HG02840 (cell line): Measurements from ENCODE around the gene MAP4K3.

Experiments used
- ATAC-seq: cut with Tn5 transposase; IDR thresholded peaks from one replicate; pipeline ENCODE4 v1.9.1; 2021; ENCODE audit warnings: mild to moderate bottlenecking, moderate library complexity, moderate number of reproducible peaks; ENCODE audit not compliant: unreplicated experiment, low FRiP score

The MAP4K3 gene

GRCh38 chr2:39216346-39217191 lies 220.5 kb downstream of the MAP4K3 start:
- ATAC-seq = no peak

GRCh38 chr2:39215545-39215944 lies 221.5 kb downstream of the MAP4K3 start:
- ATAC-seq = no peak

- no peak for ATAC-seq
Observed at GRCh38 chr2:39213015-39213414, 224.1 kb downstream of the MAP4K3 start.

GRCh38 chr2:39210846-39211245 lies 226.2 kb downstream of the MAP4K3 start:
- ATAC-seq = no peak

- no peak for ATAC-seq
Observed at GRCh38 chr2:39203382-39203781, 233.7 kb downstream of the MAP4K3 start.

GRCh38 chr2:39202639-39203369 lies 234.3 kb downstream of the MAP4K3 start:
- ATAC-seq = no peak
